GM23248 (cell line): ENCODE results near the gene KRT39. TPM values are rescaled to one million over a fixed set of nuclear protein-coding genes. Genes with fewer than 3 reads are reported as not detected.

ENCODE experiments used
- DNase-seq: peaks from one replicate; pipeline ENCODE4 v3.0.0-alpha.2; 2015
- H2AFZ ChIP-seq: fragments of 200-600 bp; sonication (generic); 2 replicates; pipeline ENCODE4 v1.6.1; 2016; ENCODE audit warnings: antibody characterized with exemption
- H3F3A ChIP-seq: fragments of 200-600 bp; sonication (generic); 2 replicates; pipeline ENCODE4 v1.6.1; 2016; ENCODE audit warnings: mild to moderate bottlenecking, antibody characterized with exemption, mixed run types; ENCODE audit not compliant: insufficient read depth
- H3K27ac ChIP-seq: fragments of 200-600 bp; sonication (generic); 2 replicates; pipeline ENCODE4 v1.5.1; 2016; ENCODE audit warnings: mild to moderate bottlenecking
- H3K27me3 ChIP-seq: fragments of 200-600 bp; sonication (generic); replicated peaks from 2 replicates; pipeline ENCODE4 v1.6.1; 2016; ENCODE audit warnings: mild to moderate bottlenecking; ENCODE audit not compliant: insufficient read depth
- H3K36me3 ChIP-seq: fragments of 200-600 bp; sonication (generic); 2 replicates; pipeline ENCODE4 v1.6.1; 2016; ENCODE audit warnings: low read depth, mild to moderate bottlenecking
- H3K4me1 ChIP-seq: fragments of 200-600 bp; sonication (generic); 2 replicates; pipeline ENCODE4 v1.6.1; 2016; ENCODE audit warnings: mild to moderate bottlenecking; ENCODE audit not compliant: insufficient read depth
- H3K4me2 ChIP-seq: fragments of 200-600 bp; sonication (generic); one replicate; pipeline ENCODE4 v1.6.1; 2016; ENCODE audit warnings: mild to moderate bottlenecking; ENCODE audit not compliant: unreplicated experiment
- H3K4me3 ChIP-seq: fragments of 200-600 bp; sonication (generic); 2 replicates; pipeline ENCODE4 v1.5.1; 2016; ENCODE audit warnings: mild to moderate bottlenecking
- H3K79me2 ChIP-seq: fragments of 200-600 bp; sonication (generic); 2 replicates; pipeline ENCODE4 v1.6.1; 2016; ENCODE audit warnings: mild to moderate bottlenecking; ENCODE audit not compliant: insufficient read depth
- H3K9ac ChIP-seq: fragments of 200-600 bp; sonication (generic); 2 replicates; pipeline ENCODE4 v1.6.1; 2016; ENCODE audit warnings: mild to moderate bottlenecking
- H3K9me2 ChIP-seq: fragments of 200-600 bp; sonication (generic); 2 replicates; pipeline ENCODE4 v1.6.1; 2016; ENCODE audit warnings: mixed run types, mild to moderate bottlenecking, moderate library complexity; ENCODE audit not compliant: insufficient read depth
- H3K9me3 ChIP-seq: fragments of 200-600 bp; sonication (generic); one replicate; pipeline ENCODE4 v1.6.1; 2017; ENCODE audit warnings: low read depth
- H4K20me1 ChIP-seq: fragments of 200-600 bp; sonication (generic); 2 replicates; pipeline ENCODE4 v1.6.0; 2016; ENCODE audit not compliant: insufficient read depth
- EZH2 ChIP-seq: fragments of 200-600 bp; sonication (generic); IDR thresholded peaks from 2 replicates; pipeline ENCODE4 v1.6.1; 2018; ENCODE audit warnings: antibody characterized with exemption, mild to moderate bottlenecking; ENCODE audit not compliant: insufficient read depth, poor library complexity, severe bottlenecking
- EZH2phosphoT487 ChIP-seq: fragments of 200-600 bp; sonication (generic); IDR thresholded peaks from 2 replicates; pipeline ENCODE4 v1.6.1; 2018; ENCODE audit warnings: antibody characterized with exemption, moderate library complexity, mild to moderate bottlenecking, low read depth; ENCODE audit not compliant: insufficient read depth
- WGBS, 2 experiments: methylation state at CpG; one replicate each; pipeline ENCODE4 v1.1.6; 2015 to 2017; ENCODE audit warnings: low lambda C conversion rate in 2 of 2, low coverage in 1 of 2; ENCODE audit errors: missing lambda C conversion rate in 2 of 2; 5-methylcytosine and 5-hydroxymethylcytosine counted together
- in situ Hi-C: fragments of 300-500 bp; cut with MboI; formaldehyde crosslinking; loops from 2 replicates; pipeline ENCODE4 v1.15.0; 2020
- polyA plus RNA-seq: library from polyadenylated mRNA; unstranded; fragments of >200 nt; fragmentation: Nextera tagmentation; extraction: Ambion mirVana; gene quantifications from 2 replicates; pipeline ENCODE4 v1.2.1, GENCODE V29; 2016
- total RNA-seq: library from RNA; depleted of rRNA; stranded (reverse); fragments of >200 nt; shearing (Covaris generic); gene quantifications from 2 replicates; pipeline ENCODE4 v1.2.3, GENCODE V29; 2014

The KRT39 gene
- total and polyA plus RNA-seq, 2 experiments from 2014 or later, result not detected

GRCh38 chr17:41010441-41010840, 43.7 kb upstream of the KRT39 start:
- H3K27ac ChIP-seq, result no peak overlapping the region
- no peaks in the 10 kb centered on the region for H4K20me1 ChIP-seq
- H3K9me2 ChIP-seq, result no peaks in the 10 kb centered on the region
- H3K9me3 ChIP-seq, result no peaks in the 10 kb centered on the region
- H2AFZ ChIP-seq, result no peak overlapping the region
- H3K4me2 ChIP-seq, result no peak overlapping the region
- H3K36me3 ChIP-seq, result no peaks in the 10 kb centered on the region
- no peaks in the 10 kb centered on the region for H3K79me2 ChIP-seq
- H3K4me3 ChIP-seq, result no peak overlapping the region
- no peak for DNase-seq
- peaks cover 16% of the 10 kb centered on the region for H3K4me1 ChIP-seq
- no peaks in the 10 kb centered on the region for H3K27me3 ChIP-seq
- H3K9ac ChIP-seq, result no peak overlapping the region
- H3F3A ChIP-seq, result peaks cover 28% of the 10 kb centered on the region
- no peak for TF ChIP-seq EZH2phosphoT487
- no peak for TF ChIP-seq EZH2
- in situ Hi-C loops, result no loop called here

- Histone ChIP-seq H3K4me3 (no peak overlapping the region), H2AFZ (no peak overlapping the region), H3K9ac (no peak overlapping the region), H3K27ac (no peak overlapping the region), H3K79me2 (no peaks in the 10 kb centered on the region), H3K9me3 (no peaks in the 10 kb centered on the region), H3K27me3 (no peaks in the 10 kb centered on the region), H3K4me1 (peaks cover 16% of the 10 kb centered on the region), H3K9me2 (no peaks in the 10 kb centered on the region), H3K4me2 (no peak overlapping the region), H3K36me3 (no peaks in the 10 kb centered on the region), H4K20me1 (no peaks in the 10 kb centered on the region), H3F3A (peaks cover 28% of the 10 kb centered on the region)
- in situ Hi-C loops, result no loop called here
- 94 to 100% methylated on average over 1 of the region's 1 CpG for WGBS, 2 experiments
- no peak for DNase-seq
- TF ChIP-seq EZH2 (no peak), EZH2phosphoT487 (no peak)
These were observed 43.2 kb upstream of the KRT39 start for GRCh38 chr17:41009936-41010335.

- Histone ChIP-seq H4K20me1 (no peaks in the 10 kb centered on the region), H3K4me1 (peaks cover 16% of the 10 kb centered on the region), H3K79me2 (no peaks in the 10 kb centered on the region), H3K27ac (no peak overlapping the region), H3K4me3 (no peak overlapping the region), H3K4me2 (no peak overlapping the region), H3K9me3 (no peaks in the 10 kb centered on the region), H3K9me2 (no peaks in the 10 kb centered on the region), H3F3A (peaks cover 23% of the 10 kb centered on the region), H3K36me3 (no peaks in the 10 kb centered on the region), H3K27me3 (no peaks in the 10 kb centered on the region), H3K9ac (no peak overlapping the region), H2AFZ (no peak overlapping the region)
- DNase-seq, result no peak
- TF ChIP-seq EZH2, result no peak
- no peak for TF ChIP-seq EZH2phosphoT487
- 77 to 82% methylated on average over 4 of the region's 4 CpGs for WGBS, 2 experiments
- in situ Hi-C loops, result no loop called here
These were observed 42.6 kb upstream of the KRT39 start for GRCh38 chr17:41009301-41009760.

- 90% methylated on average over 7 to 8 of the region's 8 CpGs for WGBS, 2 experiments
- H3K9me3 ChIP-seq, result no peaks in the 10 kb centered on the region
- H3K4me2 ChIP-seq, result no peak within 1 kb of the TSS
- no peak within 1 kb of the TSS for H2AFZ ChIP-seq
- H3K27me3 ChIP-seq, result no peaks in the 10 kb centered on the region
- DNase-seq, result no peak
- TF ChIP-seq EZH2phosphoT487, result no peak
- TF ChIP-seq EZH2, result no peak
- H4K20me1 ChIP-seq, result no peaks in the 10 kb centered on the region
- peaks cover 12% of the 10 kb centered on the region for H3K4me1 ChIP-seq
- H3K9ac ChIP-seq, result no peak within 1 kb of the TSS
- no peaks in the 10 kb centered on the region for H3K9me2 ChIP-seq
- in situ Hi-C loops, result no loop called here
- H3K27ac ChIP-seq, result no peak within 1 kb of the TSS
- H3K36me3 ChIP-seq, result no peaks in the 10 kb centered on the region
- peaks cover 19% of the 10 kb centered on the region for H3F3A ChIP-seq
- no peak within 1 kb of the TSS for H3K4me3 ChIP-seq
- no peaks in the 10 kb centered on the region for H3K79me2 ChIP-seq
These were observed 42.1 kb upstream of the KRT39 start, which contains the start of gene KRTAP3-1 for GRCh38 chr17:41008811-41009210. Gene KRTAP3-1 (minus strand): TSS chr17:41009128. CDS start chr17:41009074, 54 bp downstream.

GRCh38 chr17:41004397-41004796, 37.6 kb upstream of the KRT39 start:
- H3K9me2 ChIP-seq, result no peaks in the 10 kb centered on the region
- DNase-seq, result no peak
- H3K27me3 ChIP-seq, result no peaks in the 10 kb centered on the region
- H3K79me2 ChIP-seq, result no peaks in the 10 kb centered on the region
- TF ChIP-seq EZH2phosphoT487, result no peak
- TF ChIP-seq EZH2, result no peak
- no peak overlapping the region for H2AFZ ChIP-seq
- H3K9me3 ChIP-seq, result no peaks in the 10 kb centered on the region
- no peak overlapping the region for H3K4me2 ChIP-seq
- in situ Hi-C loops, result no loop called here
- WGBS, 2 experiments, result 94 to 100% methylated on average over 3 of the region's 3 CpGs
- no peaks in the 10 kb centered on the region for H3K36me3 ChIP-seq
- no peak overlapping the region for H3K4me3 ChIP-seq
- H4K20me1 ChIP-seq, result no peaks in the 10 kb centered on the region
- H3K4me1 ChIP-seq, result peaks cover 9% of the 10 kb centered on the region; the same call in 1 of the 2 replicates
- H3K9ac ChIP-seq, result no peak overlapping the region
- H3F3A ChIP-seq, result no peaks in the 10 kb centered on the region
- H3K27ac ChIP-seq, result no peak overlapping the region
